PFSK-1 (cell line): ENCODE results near the gene GLOD5.

ENCODE experiments used
- FOXP2 ChIP-seq: optimal IDR thresholded peaks from 2 replicates; pipeline ENCODE3; 2011; ENCODE audit warnings: borderline replicate concordance, control low read depth, inconsistent platforms; ENCODE audit not compliant: insufficient read depth; ENCODE audit errors: extremely low read length, extremely low read depth
- POLR2AphosphoS5 ChIP-seq: IDR thresholded peaks from 2 replicates; pipeline ENCODE4 v1.6.1; 2012; ENCODE audit warnings: low read depth, mild to moderate bottlenecking, control low read depth, low read length, moderate library complexity
- REST ChIP-seq, 2 experiments: IDR thresholded peaks; 2 replicates each; pipeline versions ENCODE4 v1.6.1 to v1.8.0; 2011 to 2012; ENCODE audit warnings: low read depth in 2 of 2, low read length in 2 of 2, control low read depth in 1 of 2, inconsistent platforms in 1 of 2, mild to moderate bottlenecking in 1 of 2, moderate library complexity in 1 of 2; ENCODE audit not compliant: insufficient read depth in 1 of 2
- SIN3A ChIP-seq: IDR thresholded peaks from 2 replicates; pipeline ENCODE4 v1.6.1; 2012; ENCODE audit warnings: mild to moderate bottlenecking, low read length, moderate library complexity, borderline replicate concordance; ENCODE audit not compliant: insufficient read depth
- TAF1 ChIP-seq: IDR thresholded peaks from 2 replicates; pipeline ENCODE4 v1.6.1; 2012; ENCODE audit warnings: low read length, control low read depth, borderline replicate concordance; ENCODE audit not compliant: insufficient read depth

GRCh38 chrX:48790477-48790876 is 28.9 kb downstream of the GLOD5 start:
- no peak for TF ChIP-seq POLR2AphosphoS5
- TF ChIP-seq SIN3A = no peak
- TF ChIP-seq TAF1 = no peak
- TF ChIP-seq REST (IDR thresholded peaks at IDR 0.05; ENCODE audit: insufficient read depth in 1 of 2, low read depth in 2 of 2, low read length in 2 of 2) = no peak
- no peak for TF ChIP-seq FOXP2
